Left ventricle myocardium inferior (tissue), 1 donor: ENCODE results near the gene SRP19. TPM values are rescaled to one million over a fixed set of nuclear protein-coding genes. Genes with fewer than 3 reads are reported as not detected.

Experiments
- DNase-seq: peaks from one replicate; pipeline ENCODE4 v3.0.0-alpha.2; 2020
- H3K27ac ChIP-seq: fragments of 200-600 bp; replicated peaks from 2 replicates; pipeline ENCODE4 v1.8.0; 2021
- H3K27me3 ChIP-seq: fragments of 200-600 bp; 2 replicates; pipeline ENCODE4 v1.8.0; 2021; ENCODE audit warnings: low read depth
- H3K36me3 ChIP-seq: fragments of 200-600 bp; 2 replicates; pipeline ENCODE4 v1.8.0; 2021
- H3K4me1 ChIP-seq: fragments of 200-600 bp; 2 replicates; pipeline ENCODE4 v1.8.0; 2021
- H3K4me3 ChIP-seq: fragments of 200-600 bp; 2 replicates; pipeline ENCODE4 v1.8.0; 2021; ENCODE audit warnings: mild to moderate bottlenecking, moderate library complexity
- H3K9me3 ChIP-seq: fragments of 200-600 bp; replicated peaks from 2 replicates; pipeline ENCODE4 v1.8.0; 2021
- intact Hi-C: fragments of 100-400 bp; cut with micrococcal nuclease; formaldehyde crosslinking; loops from one replicate; pipeline ENCODE4 v1.11.0; 2022
- total RNA-seq: library from RNA; stranded (reverse); fragmentation: NEBNext Ultra II Directional; extraction: Animal tissue kit (Norgen Biotek cat#: 25700); gene quantifications from one replicate; pipeline ENCODE4 v1.2.1, GENCODE V29; 2021
- TF ChIP-seq, protein P1 (sequence below): fragments of 200-600 bp; IDR thresholded peaks from 2 replicates; pipeline ENCODE4 v1.8.0; 2021; ENCODE audit warnings: antibody characterized with exemption, mild to moderate bottlenecking, borderline replicate concordance
- donor health status: DM: no; HTN: yes; CAD: no; lungs with severe emphysema.

The SRP19 gene
- total RNA-seq, 1 donor from 2014 or later: 31.6 TPM

DNA sequence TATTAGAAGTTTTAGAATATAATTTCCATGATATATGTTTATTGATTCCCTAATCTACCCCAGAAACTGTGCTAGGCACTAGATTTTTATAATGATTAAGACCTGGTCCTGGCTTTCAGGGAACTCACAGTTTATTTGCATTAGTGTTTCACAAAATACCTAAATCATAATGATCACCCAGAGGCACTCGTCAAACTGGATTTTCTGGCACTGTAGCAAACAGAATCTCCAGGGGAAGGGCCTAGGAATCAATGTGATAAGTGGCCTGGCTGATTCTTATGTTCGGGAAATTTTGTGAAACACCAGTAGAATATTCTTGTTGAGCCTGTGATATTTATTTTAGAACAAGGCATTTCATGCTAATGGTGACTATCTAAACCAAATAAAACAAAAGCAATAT, 37.4 kb upstream of the SRP19 start:
- H3K4me1 ChIP-seq: no peaks in the 10 kb centered on the region
- no peaks in the 10 kb centered on the region for H3K9me3 ChIP-seq
- peaks cover 76% of the 10 kb centered on the region for H3K36me3 ChIP-seq
- TF ChIP-seq, protein P1, sequence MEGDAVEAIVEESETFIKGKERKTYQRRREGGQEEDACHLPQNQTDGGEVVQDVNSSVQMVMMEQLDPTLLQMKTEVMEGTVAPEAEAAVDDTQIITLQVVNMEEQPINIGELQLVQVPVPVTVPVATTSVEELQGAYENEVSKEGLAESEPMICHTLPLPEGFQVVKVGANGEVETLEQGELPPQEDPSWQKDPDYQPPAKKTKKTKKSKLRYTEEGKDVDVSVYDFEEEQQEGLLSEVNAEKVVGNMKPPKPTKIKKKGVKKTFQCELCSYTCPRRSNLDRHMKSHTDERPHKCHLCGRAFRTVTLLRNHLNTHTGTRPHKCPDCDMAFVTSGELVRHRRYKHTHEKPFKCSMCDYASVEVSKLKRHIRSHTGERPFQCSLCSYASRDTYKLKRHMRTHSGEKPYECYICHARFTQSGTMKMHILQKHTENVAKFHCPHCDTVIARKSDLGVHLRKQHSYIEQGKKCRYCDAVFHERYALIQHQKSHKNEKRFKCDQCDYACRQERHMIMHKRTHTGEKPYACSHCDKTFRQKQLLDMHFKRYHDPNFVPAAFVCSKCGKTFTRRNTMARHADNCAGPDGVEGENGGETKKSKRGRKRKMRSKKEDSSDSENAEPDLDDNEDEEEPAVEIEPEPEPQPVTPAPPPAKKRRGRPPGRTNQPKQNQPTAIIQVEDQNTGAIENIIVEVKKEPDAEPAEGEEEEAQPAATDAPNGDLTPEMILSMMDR: no peak
- H3K27ac ChIP-seq: no peak overlapping the region
- DNase-seq: no peak
- H3K4me3 ChIP-seq: no peak overlapping the region
- intact Hi-C loops: no loop called here
- no peaks in the 10 kb centered on the region for H3K27me3 ChIP-seq

DNA sequence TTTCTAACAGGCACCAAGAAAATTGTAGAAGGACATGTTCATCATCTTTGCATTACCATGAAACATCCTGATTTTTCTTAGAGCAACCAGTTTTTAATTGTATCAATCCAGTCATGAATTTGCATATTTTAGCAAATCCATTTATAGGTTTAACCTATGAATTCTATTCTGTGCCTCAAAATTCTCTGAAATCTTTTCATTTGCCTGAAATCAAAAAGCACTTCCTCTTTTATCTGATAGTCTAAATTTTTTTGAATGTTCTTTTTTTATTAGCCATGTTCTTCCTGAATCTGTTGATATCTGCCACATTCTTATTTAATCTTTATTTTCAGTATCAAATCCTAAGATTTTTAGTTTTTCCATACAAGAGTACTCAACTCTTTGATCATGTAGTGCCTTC, 36.9 kb upstream of the SRP19 start:
- Histone ChIP-seq H3K27ac (no peak overlapping the region), H3K4me1 (no peaks in the 10 kb centered on the region), H3K36me3 (peaks cover 79% of the 10 kb centered on the region), H3K4me3 (no peak overlapping the region), H3K9me3 (no peaks in the 10 kb centered on the region), H3K27me3 (no peaks in the 10 kb centered on the region)
- no peak for DNase-seq
- TF ChIP-seq, protein P1: no peak
- intact Hi-C loops: no loop called here

DNA sequence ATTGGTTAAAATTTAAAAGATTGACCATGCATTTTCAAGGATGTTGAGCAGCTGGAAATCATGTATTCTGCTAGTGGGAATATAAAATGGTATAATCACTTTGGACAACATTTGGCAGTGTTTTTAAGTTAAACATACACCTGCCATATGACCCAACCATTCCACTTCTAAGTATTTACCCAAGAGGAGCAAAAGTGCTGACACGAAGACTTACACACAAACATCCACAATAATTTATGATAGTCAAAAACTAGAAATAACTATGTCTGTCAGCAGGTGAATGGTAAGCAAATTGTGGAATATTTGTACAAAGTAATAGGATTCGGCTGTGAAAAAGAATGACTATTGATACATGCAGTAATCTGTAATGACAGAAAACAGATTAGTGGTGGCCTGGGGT, 30.7 kb upstream of the SRP19 start:
- TF ChIP-seq, protein P1: no peak
- H3K27ac ChIP-seq: no peak overlapping the region
- H3K4me1 ChIP-seq: no peaks in the 10 kb centered on the region
- no peak for DNase-seq
- no peaks in the 10 kb centered on the region for H3K27me3 ChIP-seq
- intact Hi-C loops: no loop called here
- no peak overlapping the region for H3K4me3 ChIP-seq
- H3K36me3 ChIP-seq: peaks cover 80% of the 10 kb centered on the region
- no peaks in the 10 kb centered on the region for H3K9me3 ChIP-seq

DNA sequence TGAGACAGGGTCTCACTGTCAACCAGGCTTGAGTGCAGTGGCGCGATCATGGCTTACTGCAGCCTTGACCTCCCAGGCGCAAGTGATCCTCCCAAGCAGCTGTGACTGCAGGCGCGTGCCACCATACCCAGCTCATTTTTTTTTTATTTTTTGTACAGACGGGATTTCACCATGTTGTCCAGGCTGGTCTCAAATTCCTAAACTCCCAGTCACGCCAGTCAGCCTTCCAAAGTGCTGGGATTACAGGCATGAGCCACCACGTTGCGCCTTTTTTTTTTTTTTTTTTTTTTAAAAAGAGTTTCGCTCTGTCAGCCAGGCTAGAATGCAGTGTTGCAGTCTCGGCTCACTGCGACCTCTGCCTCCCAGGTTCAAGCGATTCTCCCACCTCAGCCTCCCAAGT, 27.1 kb upstream of the SRP19 start:
- peaks cover 81% of the 10 kb centered on the region for H3K36me3 ChIP-seq
- H3K4me3 ChIP-seq: no peak overlapping the region
- H3K27me3 ChIP-seq: no peaks in the 10 kb centered on the region
- intact Hi-C loops: no loop called here
- TF ChIP-seq, protein P1: no peak
- DNase-seq: no peak
- H3K27ac ChIP-seq: no peak overlapping the region
- H3K9me3 ChIP-seq: no peaks in the 10 kb centered on the region
- no peaks in the 10 kb centered on the region for H3K4me1 ChIP-seq

DNA sequence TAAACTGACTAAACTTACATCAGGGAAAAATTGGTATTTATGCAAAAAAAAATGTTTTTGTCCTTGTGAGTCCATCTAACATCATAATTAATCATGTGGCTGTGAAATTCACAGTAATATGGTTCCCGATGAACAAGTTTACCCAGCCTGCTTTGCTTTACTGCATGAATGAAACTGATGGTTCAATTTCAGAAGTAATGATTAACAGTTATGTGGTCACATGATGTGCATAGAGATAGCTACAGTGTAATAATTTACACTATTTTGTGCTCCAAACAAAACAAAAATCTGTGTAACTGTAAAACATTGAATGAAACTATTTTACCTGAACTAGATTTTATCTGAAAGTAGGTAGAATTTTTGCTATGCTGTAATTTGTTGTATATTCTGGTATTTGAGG, 16.6 kb upstream of the SRP19 start:
- Histone ChIP-seq H3K9me3 (no peaks in the 10 kb centered on the region), H3K4me1 (peaks cover 28% of the 10 kb centered on the region), H3K27me3 (no peaks in the 10 kb centered on the region), H3K4me3 (no peak overlapping the region), H3K36me3 (peaks cover 12% of the 10 kb centered on the region), H3K27ac (no peak overlapping the region)
- TF ChIP-seq, protein P1: no peak
- intact Hi-C loops: no loop called here
- no peak for DNase-seq

DNA sequence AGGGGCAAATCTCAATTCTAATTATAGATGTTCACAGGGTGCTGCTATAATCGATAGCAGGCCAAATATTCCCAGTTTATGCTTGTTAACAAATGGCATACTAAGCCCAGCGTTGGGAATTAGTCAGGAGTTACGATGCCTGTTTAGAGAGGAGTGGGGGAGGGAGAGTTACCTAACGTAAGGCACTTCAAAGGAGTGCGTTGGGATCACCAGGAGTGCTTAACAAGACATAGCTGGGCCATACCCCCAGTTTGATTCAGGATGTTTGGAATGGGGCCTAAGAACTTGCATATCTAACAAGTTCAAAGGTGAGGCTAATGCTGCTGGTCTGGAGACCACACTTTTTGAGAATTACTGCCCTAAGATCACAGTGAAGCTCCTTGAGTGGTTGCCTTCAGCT, 14.5 kb upstream of the SRP19 start:
- TF ChIP-seq, protein P1: no peak
- H3K4me3 ChIP-seq: no peak overlapping the region
- intact Hi-C loops: no loop called here

More for the DNA sequence above, 14.5 kb upstream of the SRP19 start:
- no peaks in the 10 kb centered on the region for H3K9me3 ChIP-seq
- DNase-seq: no peak
- no peaks in the 10 kb centered on the region for H3K27me3 ChIP-seq
- H3K36me3 ChIP-seq: no peaks in the 10 kb centered on the region
- H3K4me1 ChIP-seq: peaks cover 28% of the 10 kb centered on the region
- H3K27ac ChIP-seq: no peak overlapping the region
